ENCODE measurements around the gene S1PR5. TPM values are rescaled to one million over a fixed set of nuclear protein-coding genes. Genes with fewer than 3 reads are reported as not detected.

S1PR5 gene
- polyA plus RNA-seq, 3 donors: 1.3 to 1.7 (median 1.5) TPM

DNA sequence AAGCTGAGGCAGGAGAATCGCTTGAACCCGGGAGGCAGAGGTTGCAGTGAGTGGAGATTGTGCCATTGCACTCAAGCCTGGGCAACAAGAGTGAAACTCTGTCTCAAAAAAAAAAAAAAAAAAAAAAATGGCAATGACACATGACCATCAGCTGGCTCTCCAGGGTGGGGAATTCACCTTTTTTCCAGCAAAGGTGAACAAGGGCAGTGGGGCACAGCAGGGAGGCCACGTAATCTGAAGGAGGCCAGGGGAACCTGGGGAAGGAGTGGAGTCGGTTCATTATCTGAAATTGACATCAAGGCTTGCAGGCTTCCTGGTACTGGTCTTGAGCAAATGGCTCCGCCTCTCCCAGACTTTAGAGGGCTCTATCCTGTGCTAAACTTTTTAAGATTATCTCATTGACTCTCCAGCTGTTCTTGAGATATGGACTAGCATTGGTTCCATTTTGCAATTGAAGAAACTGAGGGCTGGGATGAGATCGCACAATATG, 42.2 kb downstream of the S1PR5 start:
- DNase-seq (ENCODE audit: low read depth in 3 of 3, low spot score in 2 of 3): no peak

DNA sequence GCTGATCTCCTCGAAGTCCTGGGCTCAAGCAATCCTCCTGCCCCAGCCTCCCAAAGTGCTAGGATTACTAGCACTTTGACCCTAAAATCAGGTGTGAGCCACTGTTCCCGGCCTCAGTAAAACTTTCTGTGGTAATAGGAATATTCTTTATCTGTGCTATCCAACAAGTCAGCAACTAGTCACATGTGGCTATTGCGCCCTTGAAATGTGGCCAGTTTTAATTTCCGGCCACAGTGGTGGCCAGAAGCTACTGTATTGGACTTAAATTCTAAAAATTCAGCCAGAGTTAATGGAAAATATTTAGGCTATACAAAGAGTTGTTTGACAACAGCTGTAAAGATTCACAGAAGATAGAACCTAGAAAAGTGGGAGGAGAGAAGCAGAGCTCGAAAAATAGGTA, 44.1 kb downstream of the S1PR5 start:
- DNase-seq (ENCODE audit: low read depth in 3 of 3, low spot score in 2 of 3): no peak

DNA sequence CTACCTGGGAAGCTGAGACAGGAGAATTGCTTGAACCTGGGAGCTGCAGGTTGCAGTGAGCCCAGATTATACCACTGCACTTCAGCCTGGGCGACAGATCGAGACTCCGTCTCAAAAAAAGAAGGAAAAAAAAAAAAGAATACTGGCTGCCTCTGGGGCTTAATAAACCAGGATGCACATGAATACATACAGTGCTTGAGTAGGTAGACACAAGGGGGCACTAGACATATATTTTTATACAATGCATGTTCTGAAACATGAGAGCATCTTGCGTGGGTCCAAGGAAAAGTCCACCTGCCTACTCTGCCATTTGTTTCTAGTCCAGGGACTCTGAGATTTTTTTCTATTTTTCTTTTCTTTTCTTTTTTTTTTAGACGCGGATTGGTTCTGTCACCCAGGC, 45.3 kb downstream of the S1PR5 start:
- no peak for DNase-seq (ENCODE audit: low read depth in 3 of 3, low spot score in 2 of 3)

DNA sequence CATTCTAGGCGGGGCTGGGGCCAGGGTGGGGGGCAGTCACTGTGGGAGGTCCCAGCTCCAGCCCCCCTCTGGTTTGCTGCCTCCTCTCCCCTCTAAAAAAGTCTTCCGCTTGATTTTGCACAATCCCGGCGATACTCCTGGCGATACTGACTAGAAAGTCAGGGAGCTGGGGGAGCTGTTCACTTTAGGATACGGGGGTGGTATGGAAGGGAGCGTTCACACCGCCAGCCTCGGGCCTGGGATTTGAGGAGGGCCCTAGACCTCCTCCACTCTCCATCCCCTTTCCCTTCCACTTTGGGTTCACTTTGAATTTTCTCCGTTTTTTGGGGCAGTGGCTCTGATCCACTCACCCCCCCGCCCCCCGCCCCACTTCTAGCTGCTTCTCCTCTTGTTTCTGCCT, 49.1 kb downstream of the S1PR5 start:
- DNase-seq (ENCODE audit: low read depth in 3 of 3, low spot score in 2 of 3): no peak

DNA sequence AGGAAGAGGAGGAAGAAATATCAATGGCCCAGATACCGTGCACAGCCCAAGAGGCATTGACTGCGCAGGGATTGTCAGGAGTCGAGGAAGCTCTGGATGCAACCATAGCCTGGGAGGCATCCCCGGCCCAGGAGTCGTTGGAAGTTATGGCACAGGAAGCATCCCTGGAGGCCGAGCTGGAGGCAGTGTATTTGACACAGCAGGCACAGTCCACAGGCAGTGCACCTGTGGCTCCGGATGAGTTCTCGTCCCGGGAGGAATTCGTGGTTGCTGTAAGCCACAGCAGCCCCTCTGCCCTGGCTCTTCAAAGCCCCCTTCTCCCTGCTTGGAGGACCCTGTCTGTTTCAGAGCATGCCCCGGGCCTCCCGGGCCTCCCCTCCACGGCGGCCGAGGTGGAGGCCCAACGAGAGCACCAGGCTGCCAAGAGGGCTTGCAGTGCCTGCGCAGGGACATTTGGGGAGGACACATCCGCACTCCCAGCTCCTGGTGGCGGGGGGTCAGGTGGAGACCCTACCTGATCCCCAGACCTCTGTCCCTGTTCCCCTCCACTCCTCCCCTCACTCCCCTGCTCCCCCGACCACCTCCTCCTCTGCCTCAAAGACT, 50.0 kb downstream of the S1PR5 start:
- DNase-seq (ENCODE audit: low read depth in 3 of 3, low spot score in 2 of 3): no peak

DNA sequence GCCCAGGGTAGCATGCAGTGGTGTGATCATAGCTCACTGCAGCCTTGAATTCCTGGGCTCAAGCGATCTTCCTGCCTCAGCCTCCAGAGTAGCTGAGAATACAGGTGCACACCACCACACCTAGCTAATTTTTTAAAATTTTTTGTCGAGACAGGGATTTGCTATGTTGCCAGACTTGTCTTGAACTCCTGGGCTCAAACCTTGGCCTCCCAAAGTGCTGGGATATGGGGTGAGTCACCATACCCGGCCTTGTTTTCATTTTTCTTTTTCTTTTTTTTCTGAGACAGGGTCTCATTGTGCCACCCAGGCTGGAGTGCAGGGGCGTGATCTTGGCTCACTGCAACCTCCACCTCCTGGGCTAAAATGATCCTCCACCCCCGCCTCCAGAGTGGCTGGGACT, 52.8 kb downstream of the S1PR5 start:
- no peak for DNase-seq (ENCODE audit: low read depth in 3 of 3, low spot score in 2 of 3)

Other genes with a start within 250 kb of the S1PR5 start
- gene ICAM1, start 246.3 kb downstream of the S1PR5 start, polyA plus RNA-seq (ENCODE audit: insufficient read length in 3 of 3): 1 to 10 TPM; 5.8 to 6.5 (median 6.3) TPM
- gene ICAM4, start 230.5 kb downstream of the S1PR5 start, polyA plus RNA-seq (ENCODE audit: insufficient read length in 3 of 3): under 1 TPM in 2 of 3 donors, not detected in 1; 0.21 to 0.55 TPM
- gene ICAM5, start 227.5 kb downstream of the S1PR5 start, polyA plus RNA-seq (ENCODE audit: insufficient read length in 3 of 3): under 1 TPM; 0.08 to 0.18 (median 0.10) TPM
- gene ZGLP1, start 207.6 kb downstream of the S1PR5 start, polyA plus RNA-seq (ENCODE audit: insufficient read length in 3 of 3): 1 to 10 TPM; 2.9 to 3.9 (median 3.4) TPM
- gene FDX2, start 201.4 kb downstream of the S1PR5 start, polyA plus RNA-seq (ENCODE audit: insufficient read length in 3 of 3): 10 to 100 TPM; 15.4 to 19.3 (median 18.0) TPM
- 10 to 100 TPM; 17.9 to 22.8 (median 22.6) TPM for gene RAVER1, start 183.9 kb downstream of the S1PR5 start, polyA plus RNA-seq (ENCODE audit: insufficient read length in 3 of 3)
- gene ICAM3, start 177.8 kb downstream of the S1PR5 start, polyA plus RNA-seq (ENCODE audit: insufficient read length in 3 of 3): 10 to 100 TPM in 1 of 3 donors, 1 to 10 TPM in 2; 7.4 to 10.7 (median 8.4) TPM
- gene TYK2, start 136.9 kb downstream of the S1PR5 start, polyA plus RNA-seq (ENCODE audit: insufficient read length in 3 of 3): 100 to 1,000 TPM in 1 of 3 donors, 10 to 100 TPM in 2; 96.7 to 100 (median 97.5) TPM
- gene CDC37, start 113.9 kb downstream of the S1PR5 start, polyA plus RNA-seq (ENCODE audit: insufficient read length in 3 of 3): 100 to 1,000 TPM; 141 to 150 (median 144) TPM
- 1 to 10 TPM; 1.7 to 2.8 (median 2.1) TPM for gene PDE4A, start 96.9 kb downstream of the S1PR5 start, polyA plus RNA-seq (ENCODE audit: insufficient read length in 3 of 3)
- gene KEAP1, start 14.1 kb downstream of the S1PR5 start, polyA plus RNA-seq (ENCODE audit: insufficient read length in 3 of 3): 10 to 100 TPM; 84.6 to 89.6 (median 89.1) TPM
- gene ATG4D, start 26.5 kb upstream of the S1PR5 start, polyA plus RNA-seq (ENCODE audit: insufficient read length in 3 of 3): 10 to 100 TPM; 27.3 to 33.3 (median 29.8) TPM
- gene KRI1, start 48.6 kb upstream of the S1PR5 start, polyA plus RNA-seq (ENCODE audit: insufficient read length in 3 of 3): 10 to 100 TPM; 28.7 to 38.8 (median 37.1) TPM
- 10 to 100 TPM; 10.8 to 11.9 (median 10.9) TPM for gene CDKN2D, start 51.5 kb upstream of the S1PR5 start, polyA plus RNA-seq (ENCODE audit: insufficient read length in 3 of 3)
- 10 to 100 TPM; 41.8 to 51.5 (median 41.9) TPM for gene AP1M2, start 69.9 kb upstream of the S1PR5 start, polyA plus RNA-seq (ENCODE audit: insufficient read length in 3 of 3)
- gene SLC44A2, start 108.1 kb upstream of the S1PR5 start, polyA plus RNA-seq (ENCODE audit: insufficient read length in 3 of 3): 100 to 1,000 TPM; 191 to 213 (median 201) TPM
- gene ILF3, start 136.9 kb upstream of the S1PR5 start, polyA plus RNA-seq (ENCODE audit: insufficient read length in 3 of 3): 100 to 1,000 TPM; 238 to 254 (median 244) TPM
- 10 to 100 TPM; 36.5 to 43.7 (median 40.5) TPM for gene QTRT1, start 184.0 kb upstream of the S1PR5 start, polyA plus RNA-seq (ENCODE audit: insufficient read length in 3 of 3)
- gene DNM2, start 200.6 kb upstream of the S1PR5 start, polyA plus RNA-seq (ENCODE audit: insufficient read length in 3 of 3): 100 to 1,000 TPM; 119 to 129 (median 126) TPM